ENCODE data around the gene TP53TG3.
"Not testable (repeated sequence)": the region's sequence is repeated elsewhere in the genome, so short reads cannot be mapped to it uniquely, and the experiment has no call there.

The TP53TG3 gene, protein sequence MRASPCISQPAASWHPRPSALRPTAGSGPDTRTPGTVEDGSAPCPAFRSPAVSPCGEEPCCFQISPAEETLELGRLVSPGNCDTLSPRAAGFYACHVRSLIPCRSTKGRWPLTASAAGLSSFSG

DNA sequence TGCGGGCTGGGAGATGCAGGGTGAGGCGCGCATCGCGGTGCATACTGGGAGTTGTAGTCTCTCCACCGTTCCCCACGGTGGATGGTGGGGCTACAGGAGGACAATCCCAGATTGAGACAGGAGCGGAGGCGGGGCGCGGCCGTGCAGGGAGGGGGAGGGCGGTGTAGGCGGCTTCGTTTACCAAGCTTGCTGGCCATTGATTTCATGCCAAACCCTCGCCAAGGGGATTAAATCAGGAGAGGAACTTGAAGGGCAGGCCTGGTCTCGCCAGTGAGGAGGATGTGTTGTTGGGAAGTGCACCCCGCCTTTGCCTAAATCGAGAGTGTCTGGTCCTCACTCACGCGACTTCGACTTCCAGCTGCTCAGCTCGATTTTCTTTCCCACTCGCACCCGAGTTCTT is at the start of gene TP53TG3:
TSS of gene TP53TG3 (minus strand) at position 101 of the 400 bp plus-strand sequence. CDS start at position 33, 68 bp downstream.
- DNase-seq (ENCODE audit: low read depth): not testable (repeated sequence)

DNA sequence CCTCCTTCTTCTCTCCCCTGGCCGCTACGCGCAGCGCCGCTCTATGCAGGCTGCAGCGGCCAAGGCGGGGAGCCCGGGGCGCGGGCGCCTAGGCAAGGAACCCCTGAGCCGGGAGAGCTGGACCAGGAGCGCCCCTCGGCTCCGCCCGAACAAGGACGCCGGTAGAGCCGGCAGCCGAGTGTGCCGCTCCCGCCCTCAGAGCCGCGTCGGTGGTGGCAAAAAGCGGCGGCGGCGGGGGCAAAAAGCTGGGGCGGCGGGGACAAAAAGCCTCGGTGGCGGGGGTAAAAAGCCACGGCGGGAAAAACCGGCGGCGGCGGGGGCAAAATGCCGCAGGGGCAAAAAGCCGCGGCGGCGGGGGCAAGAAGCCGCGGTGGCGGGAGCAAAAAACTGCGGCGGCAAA is 25.1 kb downstream of the TP53TG3 start:
- DNase-seq (ENCODE audit: low read depth): not testable (repeated sequence)

DNA sequence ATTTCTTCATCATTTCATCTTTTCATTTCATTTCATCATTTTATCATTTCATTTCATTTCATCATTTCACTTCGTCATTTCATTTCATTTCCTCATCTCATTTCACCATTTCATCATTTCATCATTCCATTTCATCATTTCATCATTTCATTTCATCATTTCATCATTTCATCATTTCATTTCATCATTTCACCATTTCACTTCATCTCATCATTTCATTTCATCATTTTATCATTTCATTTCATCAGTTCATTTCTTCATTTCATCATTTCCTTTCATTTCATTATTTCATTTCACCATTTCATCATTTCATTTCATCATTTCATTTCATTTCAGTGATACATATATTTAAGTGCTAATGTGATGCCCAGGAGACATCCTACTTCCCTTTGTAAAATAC is 28.4 kb downstream of the TP53TG3 start:
- DNase-seq (ENCODE audit: low read depth): not testable (repeated sequence)

DNA sequence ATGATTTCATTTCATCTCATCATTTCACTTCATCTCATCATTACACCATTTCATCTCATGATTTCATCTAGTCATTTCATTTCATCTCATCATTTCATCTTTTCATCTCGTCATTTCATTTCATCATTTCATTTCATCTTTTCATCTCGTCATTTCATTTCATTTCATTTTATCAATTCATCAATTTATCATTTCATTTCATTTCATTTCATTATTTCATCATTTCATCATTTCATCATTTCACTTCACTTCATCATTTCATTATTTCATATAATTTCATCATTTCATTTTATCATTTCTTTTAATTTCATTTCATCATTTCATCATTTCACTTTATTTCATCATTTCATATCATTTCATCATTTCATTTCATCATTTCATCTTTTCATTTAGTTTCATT is 29.2 kb downstream of the TP53TG3 start:
- DNase-seq (ENCODE audit: low read depth): not testable (repeated sequence)

DNA sequence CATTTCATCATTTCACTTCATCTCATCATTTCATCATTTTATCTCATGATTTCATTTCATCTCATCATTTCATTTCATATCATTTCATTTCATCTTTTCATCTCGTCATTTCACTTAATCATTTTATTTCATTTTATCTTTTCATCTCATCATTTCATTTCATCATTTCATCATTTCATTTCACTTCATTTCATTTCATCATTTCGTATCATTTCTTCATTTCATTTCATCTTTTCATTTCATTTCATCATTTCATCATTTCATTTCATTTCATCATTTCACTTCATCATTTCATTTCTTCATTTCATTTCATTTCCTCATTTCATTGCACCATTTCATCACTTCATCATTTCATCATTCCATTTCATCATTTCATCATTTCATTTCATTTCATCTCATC is 29.8 kb downstream of the TP53TG3 start:
- DNase-seq (ENCODE audit: low read depth): not testable (repeated sequence)

DNA sequence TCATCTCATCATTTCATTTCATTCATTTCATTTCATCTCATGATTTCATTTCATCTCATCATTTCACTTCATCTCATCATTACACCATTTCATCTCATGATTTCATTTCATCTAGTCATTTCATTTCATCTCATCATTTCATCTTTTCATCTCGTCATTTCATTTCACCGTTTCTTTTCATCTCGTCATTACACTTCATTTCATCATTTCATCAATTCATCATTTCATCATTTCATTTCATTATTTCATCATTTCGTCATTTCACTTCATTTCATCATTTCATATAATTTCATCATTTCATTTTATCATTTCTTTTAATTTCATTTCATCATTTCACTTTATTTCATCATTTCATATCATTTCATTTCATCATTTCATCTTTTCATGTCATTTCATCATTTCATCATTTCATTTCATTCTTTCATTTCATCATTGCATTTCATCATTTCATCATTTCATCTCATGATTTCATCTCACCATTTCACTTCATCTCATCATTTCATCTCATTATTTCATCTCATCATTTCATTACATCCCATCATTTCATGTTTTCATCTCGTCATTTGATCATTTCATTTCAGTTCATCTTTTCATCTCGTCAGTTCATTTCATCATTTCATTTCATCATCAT is 30.6 kb downstream of the TP53TG3 start:
- DNase-seq (ENCODE audit: low read depth): not testable (repeated sequence)

DNA sequence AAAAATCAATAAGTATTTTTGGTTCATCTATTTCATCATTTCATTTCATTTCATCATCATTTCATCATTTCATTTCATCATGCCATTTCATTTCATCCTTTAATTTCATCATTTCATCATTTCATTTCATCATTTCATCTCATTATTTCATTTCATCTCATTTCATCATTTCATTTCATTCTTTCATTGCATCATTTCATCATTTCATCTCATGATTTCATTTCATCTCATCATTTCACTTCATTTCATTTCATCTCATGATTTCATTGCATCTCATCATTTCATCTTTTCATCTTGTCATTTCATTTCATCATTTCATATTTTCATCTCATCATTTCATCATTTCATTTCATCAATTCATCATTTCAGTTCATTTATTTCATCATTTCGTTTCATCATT is 31.2 kb downstream of the TP53TG3 start:
- not testable (repeated sequence) for DNase-seq (ENCODE audit: low read depth)

DNA sequence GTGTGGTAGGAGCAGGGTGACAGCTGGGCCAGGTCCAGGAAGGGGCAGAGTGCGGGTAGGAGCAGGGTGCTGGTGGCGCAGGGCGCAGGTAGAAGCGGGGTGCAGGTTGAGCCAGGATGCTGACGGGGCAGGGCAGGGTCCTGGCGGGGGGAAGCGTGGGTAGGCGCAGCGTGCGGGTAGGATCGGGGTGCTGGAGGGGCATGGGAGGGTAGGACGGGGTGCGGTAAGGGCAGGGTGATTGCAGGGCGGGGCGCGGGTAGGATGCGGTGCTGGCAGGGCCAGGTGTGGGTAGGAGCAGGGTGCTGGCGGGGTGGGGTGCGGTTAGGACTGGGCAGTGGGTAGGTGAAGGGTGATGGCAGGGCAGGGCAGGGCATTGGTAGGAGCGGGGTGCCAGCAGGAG is 38.4 kb downstream of the TP53TG3 start:
- not testable (repeated sequence) for DNase-seq (ENCODE audit: low read depth)

DNA sequence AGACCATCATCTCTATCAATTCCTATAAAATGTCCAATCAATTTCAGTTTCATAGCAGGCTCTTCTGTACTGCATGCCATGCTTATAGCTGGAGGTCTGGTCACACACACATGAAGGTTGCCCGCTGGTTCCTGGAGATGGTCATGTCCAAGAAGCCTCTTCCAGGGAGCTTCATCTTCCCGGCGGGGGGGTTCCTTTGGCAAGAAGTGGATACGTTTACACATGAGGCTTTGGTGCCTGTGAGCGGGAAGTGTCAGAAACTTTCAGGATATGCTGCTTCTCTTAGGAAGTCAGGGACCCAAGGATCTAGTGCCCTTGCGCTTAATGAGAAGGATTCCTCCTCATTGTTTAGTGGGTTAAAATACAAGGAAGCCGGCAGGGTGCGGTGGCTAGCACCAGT is 43.9 kb downstream of the TP53TG3 start:
- DNase-seq (ENCODE audit: low read depth): not testable (repeated sequence)

Measured in stimulated activated CD8-positive, alpha-beta memory T cell treated with anti-CD3 and anti-CD28 coated beads, Interleukin-12 subunit alpha, Interleukin-12 subunit beta, amount 100 ng/mL, for 1 hour (primary cell).